Measurements from ENCODE around the gene LRP3.
A peak's percentile ranks its signal among the peaks of the same experiment; 100 is the strongest.

The LRP3 gene

DNA sequence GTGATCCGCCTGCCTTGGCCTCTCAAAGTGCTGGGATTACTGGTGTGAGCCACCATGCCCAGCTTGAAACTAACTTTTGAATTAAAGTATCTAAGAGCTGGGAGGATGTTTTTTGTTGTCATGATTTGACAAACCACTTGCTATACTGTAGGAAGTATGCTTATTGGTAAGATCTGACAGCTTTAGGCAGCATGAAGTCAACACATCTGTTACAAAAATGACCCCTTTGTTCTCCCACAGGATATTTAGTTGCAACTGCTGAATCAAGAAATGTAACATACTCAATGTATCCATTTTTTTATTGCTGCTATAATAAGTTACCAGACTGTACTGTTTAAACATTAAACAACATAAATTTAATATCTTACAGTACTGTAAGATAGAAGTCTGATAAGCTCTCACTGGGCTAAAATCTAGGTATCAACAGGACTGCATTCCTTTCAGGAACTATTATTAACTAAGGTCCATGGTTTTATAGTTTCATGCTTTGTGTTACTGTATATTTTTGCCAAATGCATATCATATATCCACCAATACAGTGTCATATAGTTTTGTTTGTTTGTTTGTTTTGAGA lies 22.8 kb upstream of the LRP3 start:
- Histone ChIP-seq H3K27me3 (ENCODE audit: insufficient read depth, poor library complexity, severe bottlenecking) (no peaks in the 10 kb centered on the region), H3K4me3 (replicated peaks; ENCODE audit: insufficient read depth, low read length) (no peak overlapping the region), H3K27ac (replicated peaks) (no peak overlapping the region)
- TF ChIP-seq SPI1 (IDR thresholded peaks at IDR 0.05; ENCODE audit: borderline replicate concordance, low read depth) (no peak), POLR2AphosphoS5 (IDR thresholded peaks at IDR 0.05; ENCODE audit: low read depth) (no peak)
- DNase-seq (ENCODE audit: low read depth in 1 of 2, low spot score in 1 of 2): no peak

DNA sequence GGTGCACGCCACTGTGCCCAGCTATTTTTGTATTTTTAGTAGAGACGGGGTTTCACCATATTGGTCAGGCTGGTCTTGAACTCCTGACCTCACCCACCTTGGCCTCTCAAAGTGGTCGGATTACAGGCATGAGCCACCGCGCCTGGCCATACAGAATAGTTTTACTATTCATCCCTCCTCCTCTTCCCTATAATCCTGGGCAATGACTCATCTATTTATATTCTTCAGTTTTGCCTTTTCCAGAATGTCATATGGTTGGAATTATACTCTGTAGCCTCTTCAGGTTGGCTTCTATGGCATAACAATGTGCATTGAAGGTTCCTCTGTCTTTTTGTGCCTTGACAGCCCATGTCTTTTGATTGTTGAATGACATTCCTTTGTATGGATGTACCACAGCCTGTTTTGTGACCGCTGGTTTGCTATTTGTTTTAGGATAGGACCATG lies 22.2 kb upstream of the LRP3 start:
- TF ChIP-seq, protein P1, sequence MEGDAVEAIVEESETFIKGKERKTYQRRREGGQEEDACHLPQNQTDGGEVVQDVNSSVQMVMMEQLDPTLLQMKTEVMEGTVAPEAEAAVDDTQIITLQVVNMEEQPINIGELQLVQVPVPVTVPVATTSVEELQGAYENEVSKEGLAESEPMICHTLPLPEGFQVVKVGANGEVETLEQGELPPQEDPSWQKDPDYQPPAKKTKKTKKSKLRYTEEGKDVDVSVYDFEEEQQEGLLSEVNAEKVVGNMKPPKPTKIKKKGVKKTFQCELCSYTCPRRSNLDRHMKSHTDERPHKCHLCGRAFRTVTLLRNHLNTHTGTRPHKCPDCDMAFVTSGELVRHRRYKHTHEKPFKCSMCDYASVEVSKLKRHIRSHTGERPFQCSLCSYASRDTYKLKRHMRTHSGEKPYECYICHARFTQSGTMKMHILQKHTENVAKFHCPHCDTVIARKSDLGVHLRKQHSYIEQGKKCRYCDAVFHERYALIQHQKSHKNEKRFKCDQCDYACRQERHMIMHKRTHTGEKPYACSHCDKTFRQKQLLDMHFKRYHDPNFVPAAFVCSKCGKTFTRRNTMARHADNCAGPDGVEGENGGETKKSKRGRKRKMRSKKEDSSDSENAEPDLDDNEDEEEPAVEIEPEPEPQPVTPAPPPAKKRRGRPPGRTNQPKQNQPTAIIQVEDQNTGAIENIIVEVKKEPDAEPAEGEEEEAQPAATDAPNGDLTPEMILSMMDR (IDR thresholded peaks at IDR 0.05; ENCODE audit: insufficient read depth, low read length): no peak
- TF ChIP-seq POLR2AphosphoS5 (IDR thresholded peaks at IDR 0.05; ENCODE audit: low read depth) (no peak), GABPA (IDR thresholded peaks at IDR 0.05; ENCODE audit: low read depth) (no peak), SPI1 (IDR thresholded peaks at IDR 0.05; ENCODE audit: borderline replicate concordance, low read depth) (no peak)
- TF ChIP-seq, protein P2, sequence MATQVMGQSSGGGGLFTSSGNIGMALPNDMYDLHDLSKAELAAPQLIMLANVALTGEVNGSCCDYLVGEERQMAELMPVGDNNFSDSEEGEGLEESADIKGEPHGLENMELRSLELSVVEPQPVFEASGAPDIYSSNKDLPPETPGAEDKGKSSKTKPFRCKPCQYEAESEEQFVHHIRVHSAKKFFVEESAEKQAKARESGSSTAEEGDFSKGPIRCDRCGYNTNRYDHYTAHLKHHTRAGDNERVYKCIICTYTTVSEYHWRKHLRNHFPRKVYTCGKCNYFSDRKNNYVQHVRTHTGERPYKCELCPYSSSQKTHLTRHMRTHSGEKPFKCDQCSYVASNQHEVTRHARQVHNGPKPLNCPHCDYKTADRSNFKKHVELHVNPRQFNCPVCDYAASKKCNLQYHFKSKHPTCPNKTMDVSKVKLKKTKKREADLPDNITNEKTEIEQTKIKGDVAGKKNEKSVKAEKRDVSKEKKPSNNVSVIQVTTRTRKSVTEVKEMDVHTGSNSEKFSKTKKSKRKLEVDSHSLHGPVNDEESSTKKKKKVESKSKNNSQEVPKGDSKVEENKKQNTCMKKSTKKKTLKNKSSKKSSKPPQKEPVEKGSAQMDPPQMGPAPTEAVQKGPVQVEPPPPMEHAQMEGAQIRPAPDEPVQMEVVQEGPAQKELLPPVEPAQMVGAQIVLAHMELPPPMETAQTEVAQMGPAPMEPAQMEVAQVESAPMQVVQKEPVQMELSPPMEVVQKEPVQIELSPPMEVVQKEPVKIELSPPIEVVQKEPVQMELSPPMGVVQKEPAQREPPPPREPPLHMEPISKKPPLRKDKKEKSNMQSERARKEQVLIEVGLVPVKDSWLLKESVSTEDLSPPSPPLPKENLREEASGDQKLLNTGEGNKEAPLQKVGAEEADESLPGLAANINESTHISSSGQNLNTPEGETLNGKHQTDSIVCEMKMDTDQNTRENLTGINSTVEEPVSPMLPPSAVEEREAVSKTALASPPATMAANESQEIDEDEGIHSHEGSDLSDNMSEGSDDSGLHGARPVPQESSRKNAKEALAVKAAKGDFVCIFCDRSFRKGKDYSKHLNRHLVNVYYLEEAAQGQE (IDR thresholded peaks at IDR 0.05; ENCODE audit: insufficient replicate concordance, low read depth): no peak
- Histone ChIP-seq H3K4me3 (replicated peaks; ENCODE audit: insufficient read depth, low read length) (no peak overlapping the region), H3K27ac (replicated peaks) (no peak overlapping the region), H3K27me3 (ENCODE audit: insufficient read depth, poor library complexity, severe bottlenecking) (no peaks in the 10 kb centered on the region)
- no peak for DNase-seq (ENCODE audit: low read depth in 1 of 2, low spot score in 1 of 2)

DNA sequence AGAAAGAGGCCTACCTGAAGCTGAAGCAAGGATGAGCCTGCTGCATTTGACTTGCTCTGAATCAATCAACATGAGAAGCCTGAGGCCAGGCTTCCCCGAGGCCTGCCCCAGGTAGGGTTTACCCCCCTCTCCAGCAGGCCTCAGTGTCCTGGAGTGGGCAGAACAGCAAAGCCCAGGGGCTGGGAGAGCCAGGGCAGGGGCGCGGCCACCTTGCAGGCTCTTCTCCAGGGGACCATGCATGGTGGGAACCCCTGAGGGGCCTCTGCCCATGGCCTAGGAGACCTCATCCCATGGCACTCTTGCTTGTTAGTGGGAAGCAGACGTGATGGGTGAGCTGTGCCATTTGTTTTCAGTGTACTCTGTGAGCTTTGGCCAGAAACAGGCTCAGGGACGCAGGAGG lies 19.9 kb upstream of the LRP3 start:
- H3K27ac ChIP-seq (replicated peaks): no peak overlapping the region
- H3K4me3 ChIP-seq (replicated peaks; ENCODE audit: insufficient read depth, low read length): no peak overlapping the region
- no peak for DNase-seq (ENCODE audit: low read depth in 1 of 2, low spot score in 1 of 2)
- H3K27me3 ChIP-seq (ENCODE audit: insufficient read depth, poor library complexity, severe bottlenecking): no peaks in the 10 kb centered on the region
- TF ChIP-seq POLR2AphosphoS5 (IDR thresholded peaks at IDR 0.05; ENCODE audit: low read depth): no peak
- TF ChIP-seq, protein P2 (IDR thresholded peaks at IDR 0.05; ENCODE audit: insufficient replicate concordance, low read depth): no peak
- TF ChIP-seq GABPA (IDR thresholded peaks at IDR 0.05; ENCODE audit: low read depth): no peak
- TF ChIP-seq, protein P1 (IDR thresholded peaks at IDR 0.05; ENCODE audit: insufficient read depth, low read length): no peak
- TF ChIP-seq SPI1 (IDR thresholded peaks at IDR 0.05; ENCODE audit: borderline replicate concordance, low read depth): no peak

DNA sequence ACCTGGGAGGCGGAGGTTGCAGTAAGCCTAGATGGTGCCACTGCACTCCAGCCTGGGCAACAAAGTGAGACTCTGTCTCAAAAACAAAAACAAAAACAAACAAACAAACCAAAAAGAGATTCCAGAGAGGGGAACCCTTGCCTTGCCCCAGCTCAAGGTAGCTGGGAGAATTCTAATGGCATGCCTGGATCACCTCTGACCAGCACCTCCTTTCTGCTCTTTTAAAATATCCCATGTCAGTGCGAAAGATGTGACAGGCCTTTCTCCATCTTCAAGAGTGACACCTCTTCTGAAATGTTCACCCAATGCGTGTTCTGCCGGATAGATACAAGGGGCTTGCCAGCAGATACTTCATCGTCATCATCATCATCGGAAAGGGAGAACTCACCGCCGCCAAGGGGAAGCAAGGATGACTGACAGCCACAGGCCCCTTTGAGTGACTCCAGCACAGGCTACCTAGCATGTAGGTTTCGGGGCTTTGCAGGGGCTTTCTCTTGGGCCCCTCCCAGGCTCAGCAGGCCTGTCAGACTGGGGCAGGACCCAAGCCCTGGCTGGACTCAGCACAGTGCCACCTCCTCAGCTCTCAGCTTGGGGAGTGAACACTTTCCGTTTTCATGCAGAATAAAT lies 18.9 kb upstream of the LRP3 start:
- no peak for DNase-seq (ENCODE audit: low read depth in 1 of 2, low spot score in 1 of 2)
- H3K4me3 ChIP-seq (replicated peaks; ENCODE audit: insufficient read depth, low read length): peak overlapping the region; percentile 61
- peak overlapping the region; percentile 92; the same call in 1 of the 2 replicates for H3K27ac ChIP-seq (replicated peaks)
- TF ChIP-seq POLR2AphosphoS5 (IDR thresholded peaks at IDR 0.05; ENCODE audit: low read depth) (no peak), GABPA (IDR thresholded peaks at IDR 0.05; ENCODE audit: low read depth) (no peak), SPI1 (IDR thresholded peaks at IDR 0.05; ENCODE audit: borderline replicate concordance, low read depth) (no peak)
- TF ChIP-seq, protein P1 (IDR thresholded peaks at IDR 0.05; ENCODE audit: insufficient read depth, low read length): no peak
- TF ChIP-seq, protein P2 (IDR thresholded peaks at IDR 0.05; ENCODE audit: insufficient replicate concordance, low read depth): no peak
- H3K27me3 ChIP-seq (ENCODE audit: insufficient read depth, poor library complexity, severe bottlenecking): no peaks in the 10 kb centered on the region

Data from HL-60 (cell line).